AG08395 (cell line): ENCODE measurements around the gene PDE4B.

Experiments used
- DNase-seq: peaks from one replicate; pipeline ENCODE4 v3.0.0; 2012; ENCODE audit warnings: mixed read lengths, low spot score

The PDE4B gene

DNA sequence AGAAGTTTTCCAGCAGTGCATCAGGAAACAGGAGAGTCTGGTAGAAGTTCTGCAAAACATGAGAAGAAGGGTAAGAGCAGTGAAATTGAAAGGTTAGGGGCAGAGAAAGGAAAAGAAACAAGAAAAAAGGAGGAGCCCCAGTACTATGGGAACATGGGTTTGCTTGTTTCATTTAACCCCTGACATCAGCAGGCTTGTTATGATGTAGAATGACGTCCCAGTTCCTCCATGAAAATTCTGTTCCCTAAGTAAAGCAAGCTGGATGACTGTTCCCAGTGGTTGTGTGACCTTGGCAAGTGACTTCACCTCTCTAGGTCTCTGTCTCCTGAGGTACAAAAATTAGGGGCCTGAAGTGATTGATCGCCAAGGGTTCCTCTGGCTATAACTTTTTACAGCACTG, 472.6 kb downstream of the PDE4B start:
- no peak for DNase-seq

GRCh38 chr1:66265796-66266195, 473.1 kb downstream of the PDE4B start:
- DNase-seq = peak; percentile 5

DNA sequence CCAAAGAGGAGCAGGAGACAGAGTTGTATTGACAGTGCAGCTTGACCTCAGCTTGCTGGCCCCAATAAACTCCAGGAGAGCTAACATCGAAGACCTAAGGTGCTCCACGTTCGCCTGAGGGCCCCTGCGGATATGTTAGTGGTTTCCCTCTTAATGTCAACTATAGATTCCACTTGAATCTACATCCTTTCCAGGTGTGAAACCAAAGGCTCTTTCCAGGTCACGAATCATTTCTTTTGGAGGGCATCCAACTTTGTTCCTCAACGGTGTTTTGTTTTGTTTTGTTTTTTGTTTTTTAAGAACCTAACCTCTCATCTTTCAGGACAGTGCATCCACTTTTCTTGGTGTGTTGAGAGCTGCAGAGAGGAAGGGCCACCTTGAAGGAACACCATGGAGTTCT, 473.7 kb downstream of the PDE4B start:
- DNase-seq = no peak

GRCh38 chr1:66266756-66267155, 474.1 kb downstream of the PDE4B start:
- DNase-seq = peak; percentile 6

- DNase-seq = no peak
These were observed 474.7 kb downstream of the PDE4B start for GRCh38 chr1:66267201-66267940.

- no peak for DNase-seq
These were observed 476.5 kb downstream of the PDE4B start for GRCh38 chr1:66269222-66269621.

DNA sequence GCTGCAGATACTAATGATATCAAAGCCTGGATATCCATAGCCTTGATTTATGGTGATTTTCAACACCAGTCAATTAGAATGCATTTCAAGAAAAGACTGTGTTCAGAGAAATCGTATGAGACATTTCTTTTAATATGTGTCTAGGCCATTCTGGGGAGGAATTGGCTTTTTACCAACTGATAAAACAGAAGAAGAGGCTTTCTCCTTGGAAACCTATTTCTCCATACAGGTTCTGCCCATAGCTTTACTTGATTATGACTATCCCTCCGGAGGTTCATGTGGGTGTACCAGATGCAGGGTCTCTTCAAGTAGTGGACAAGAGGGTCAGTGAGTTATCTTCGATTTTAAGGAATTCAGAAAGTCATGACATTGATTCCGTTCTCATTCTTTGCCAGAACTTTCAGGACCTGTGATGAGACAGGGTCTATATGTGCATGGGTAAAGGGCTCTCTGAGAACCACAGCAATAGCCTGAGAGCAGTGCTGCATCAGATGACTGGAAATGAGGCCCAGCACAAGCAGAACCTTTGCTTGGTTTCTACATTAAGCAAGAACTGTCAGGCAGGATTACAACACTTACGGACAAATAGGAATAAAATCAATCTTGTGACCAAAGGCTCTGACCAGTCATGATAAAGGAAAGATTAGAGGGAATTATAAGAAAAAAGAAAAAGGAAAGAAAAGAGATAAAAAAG, 477.6 kb downstream of the PDE4B start:
- DNase-seq = no peak

- peak; percentile 94 for DNase-seq
These were observed 478.7 kb downstream of the PDE4B start for GRCh38 chr1:66271216-66271903.

DNA sequence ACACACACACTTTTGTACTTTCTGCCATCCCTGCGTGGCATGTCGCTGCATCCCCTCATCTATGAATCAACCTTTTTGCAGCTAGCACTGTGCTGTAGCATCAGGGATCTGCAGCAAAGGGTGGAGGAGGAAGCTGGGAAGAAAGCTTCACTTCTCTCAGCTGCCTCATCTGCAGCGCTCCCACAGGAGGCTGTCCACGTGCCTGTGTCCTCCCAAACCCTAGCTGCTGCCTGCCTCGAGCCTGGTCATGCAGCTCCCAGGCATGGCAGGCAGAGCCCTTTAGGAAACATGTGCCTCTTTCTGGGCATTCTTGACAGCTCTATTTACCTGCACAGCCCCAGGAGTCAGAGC, 479.2 kb downstream of the PDE4B start:
- peak; percentile 65 for DNase-seq

GRCh38 chr1:66273656-66274055, 481.0 kb downstream of the PDE4B start:
- DNase-seq = no peak

GRCh38 chr1:66274634-66275033, 481.9 kb downstream of the PDE4B start:
- DNase-seq = peak; percentile 12

DNA sequence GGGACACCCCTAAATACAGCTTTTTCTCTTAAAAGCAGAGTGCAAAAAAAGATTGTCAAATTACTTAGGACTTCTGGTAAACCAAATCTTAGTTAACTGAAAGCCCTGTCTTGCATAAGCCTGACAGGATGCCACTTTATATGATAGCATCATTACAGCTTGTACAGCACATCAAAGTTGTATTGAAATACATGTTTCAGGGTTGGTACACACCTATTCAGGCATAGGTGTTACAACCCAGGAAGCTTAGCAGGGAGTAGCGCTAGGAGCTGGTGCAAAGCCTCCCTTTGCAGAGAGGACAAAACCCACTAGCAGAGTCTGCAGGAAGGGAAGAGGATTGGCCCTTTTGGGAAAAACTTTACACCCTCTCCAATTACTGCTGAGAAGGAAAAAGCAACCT, 482.4 kb downstream of the PDE4B start:
- no peak for DNase-seq

DNA sequence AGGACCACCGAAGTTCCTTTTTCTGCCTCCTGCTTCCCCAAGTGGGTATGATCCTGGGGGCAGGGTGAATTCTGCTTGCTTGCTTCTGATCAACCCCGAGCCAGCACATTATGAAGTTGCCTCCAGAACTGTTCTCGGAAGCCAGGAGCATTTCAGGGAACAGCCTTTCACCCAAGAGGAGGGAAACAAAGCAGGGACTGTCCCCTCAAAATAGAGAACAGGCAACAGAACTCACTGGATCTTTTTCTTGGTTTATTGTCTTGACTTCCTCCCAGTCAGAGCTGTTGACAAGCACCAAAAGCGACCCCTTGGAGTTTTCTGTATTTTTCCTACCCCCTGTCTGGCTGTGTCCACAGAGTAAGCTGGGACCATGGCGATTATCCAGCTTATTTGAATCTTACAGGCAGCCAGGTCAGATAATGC, 482.9 kb downstream of the PDE4B start:
- DNase-seq = no peak

DNA sequence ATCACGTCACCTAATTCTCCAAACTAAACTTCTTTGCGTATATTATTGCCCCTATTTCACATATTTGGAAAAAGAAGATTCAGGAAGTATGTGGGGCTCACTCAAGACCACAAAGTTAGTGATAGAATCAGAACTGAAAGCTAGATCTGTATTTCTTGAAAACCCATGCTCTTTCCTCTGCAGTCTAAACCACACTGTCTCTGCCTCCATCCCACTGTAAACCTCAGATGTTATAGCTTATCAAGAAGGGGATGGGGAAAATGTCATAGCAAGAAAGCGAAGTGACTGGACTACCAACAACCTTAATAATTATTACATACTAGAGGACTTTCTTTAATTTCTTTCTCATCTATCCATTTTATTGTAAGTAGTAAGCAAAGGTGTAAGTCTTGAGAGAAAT, 483.5 kb downstream of the PDE4B start:
- no peak for DNase-seq

- DNase-seq = no peak
These were observed 485.7 kb downstream of the PDE4B start for GRCh38 chr1:66278260-66279021.

GRCh38 chr1:66281808-66282207, 489.1 kb downstream of the PDE4B start:
- no peak for DNase-seq

DNA sequence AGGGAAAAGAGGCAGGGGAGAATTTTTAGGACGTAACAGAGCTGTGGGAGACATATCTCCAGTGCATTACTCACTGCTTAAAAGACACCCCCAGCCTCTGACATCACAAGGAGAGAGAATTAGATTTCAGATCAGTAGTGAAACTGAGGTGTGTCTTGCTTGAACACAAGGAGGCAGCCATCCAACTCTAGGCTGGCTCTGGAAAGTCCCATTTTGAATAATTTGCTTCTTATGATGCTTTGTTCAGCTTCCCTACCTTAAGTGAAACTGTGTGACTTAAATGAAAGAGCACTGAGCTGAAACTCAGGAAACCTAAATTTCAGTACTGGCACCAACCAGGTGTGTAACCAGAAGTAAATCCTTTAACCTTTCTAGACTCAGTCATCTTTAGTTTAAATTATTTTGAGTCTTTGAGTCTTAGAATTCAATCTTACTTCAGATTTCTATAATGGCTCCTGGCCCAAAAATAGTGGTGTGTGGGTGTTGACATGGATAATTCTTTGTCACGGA, 489.7 kb downstream of the PDE4B start:
- peak; percentile 39 for DNase-seq

DNA sequence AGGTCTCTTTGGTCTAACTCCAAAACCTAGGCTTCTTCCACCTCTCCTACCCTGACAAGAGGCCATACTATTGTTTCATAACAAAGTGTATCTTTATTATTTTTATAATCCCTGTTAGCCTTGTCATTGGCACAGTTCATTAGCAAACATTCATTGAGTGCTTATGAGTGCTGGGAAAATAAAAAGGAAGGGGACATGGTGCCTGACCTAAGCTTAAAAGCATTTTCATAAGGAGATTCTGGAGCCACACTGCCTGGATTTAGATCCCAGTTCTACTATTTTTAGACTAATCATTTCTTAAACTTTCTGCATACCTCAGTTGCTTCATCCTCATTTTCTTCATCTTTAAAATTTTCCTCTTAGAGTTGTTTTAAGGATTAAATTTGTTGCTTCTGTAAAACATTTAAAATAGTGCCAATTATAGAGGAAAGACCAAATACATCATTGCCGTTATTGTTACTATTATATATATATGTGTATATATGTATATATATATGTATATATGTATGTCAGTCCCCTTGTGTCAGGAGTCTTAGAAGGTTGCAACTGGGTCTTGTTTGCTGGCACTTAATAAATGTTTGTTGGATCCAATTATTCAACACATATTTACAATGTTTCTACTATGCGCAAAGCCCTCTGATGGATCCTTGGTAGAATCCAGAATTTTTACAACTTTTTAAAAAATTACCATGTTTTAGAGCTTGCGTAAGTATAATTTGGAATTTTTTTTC, 490.4 kb downstream of the PDE4B start:
- no peak for DNase-seq

GRCh38 chr1:66283622-66284041, 490.9 kb downstream of the PDE4B start:
- DNase-seq = no peak

GRCh38 chr1:66284746-66285145, 492.1 kb downstream of the PDE4B start:
- DNase-seq = no peak

DNA sequence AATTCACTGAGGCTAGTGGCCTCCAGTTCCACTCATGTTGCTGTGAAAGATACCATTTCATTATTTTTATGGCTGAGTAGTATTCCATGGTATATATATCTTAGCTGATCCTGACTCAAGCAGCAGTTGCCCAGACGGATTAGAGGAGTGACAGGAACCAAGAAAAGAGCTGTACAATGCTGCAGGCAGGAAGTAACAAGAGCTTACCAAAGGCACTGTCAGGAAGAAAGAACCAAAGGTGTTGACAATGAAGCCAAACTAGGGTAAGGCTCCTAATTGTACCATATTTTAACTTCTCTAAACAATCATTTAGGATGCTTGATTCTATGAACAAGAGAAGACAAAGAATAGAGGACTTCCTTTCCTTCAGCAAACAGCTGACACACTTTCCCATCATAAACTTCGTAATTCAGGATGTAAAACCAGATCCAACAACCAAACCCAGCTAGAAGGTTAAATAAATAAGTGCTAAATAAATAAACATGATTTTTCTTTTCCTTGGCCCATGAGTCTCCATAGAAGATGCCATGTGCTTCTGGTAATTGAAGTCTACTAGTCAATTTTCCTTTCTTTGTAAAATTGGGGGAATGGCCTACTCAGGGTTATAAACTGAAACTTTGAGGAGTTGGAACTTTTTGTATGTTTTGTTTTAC, 493.0 kb downstream of the PDE4B start:
- no peak for DNase-seq
